ENCODE measurements around the gene CDC42EP4. TPM values are rescaled to one million over a fixed set of nuclear protein-coding genes. Genes with fewer than 3 reads are reported as not detected.
A peak's percentile ranks its signal among the peaks of the same experiment; 100 is the strongest.

The CDC42EP4 gene
- polyA plus RNA-seq (2014; cell fraction: cytosol; rRNA removed): 54.4 and 60.4 TPM in 2 replicates
- polyA plus RNA-seq (2014; cell fraction: nucleus; rRNA removed): 19.4 and 26.2 TPM in 2 replicates

GRCh38 chr17:73311781-73312641, at the start of gene CDC42EP4:
Gene CDC42EP4 (minus strand): TSS chr17:73312001. CDS start chr17:73286500, 25,501 bp downstream.
- peak; percentile 93 for DNase-seq (ENCODE audit: low spot score)

GRCh38 chr17:73360961-73361761, 49.4 kb upstream of the CDC42EP4 start:
- peak; percentile 74 for DNase-seq (ENCODE audit: low spot score)

GRCh38 chr17:73359987-73360410, 48.2 kb upstream of the CDC42EP4 start:
- no peak for DNase-seq (ENCODE audit: low spot score)

GRCh38 chr17:73359352-73359751, 47.6 kb upstream of the CDC42EP4 start:
- DNase-seq (ENCODE audit: low spot score): no peak

GRCh38 chr17:73358668-73359067, 46.9 kb upstream of the CDC42EP4 start:
- DNase-seq (ENCODE audit: low spot score): no peak

GRCh38 chr17:73357981-73358380, 46.2 kb upstream of the CDC42EP4 start:
- DNase-seq (ENCODE audit: low spot score): no peak

GRCh38 chr17:73357318-73357717, 45.5 kb upstream of the CDC42EP4 start:
- DNase-seq (ENCODE audit: low spot score): peak; percentile 95

GRCh38 chr17:73356561-73357170, 44.9 kb upstream of the CDC42EP4 start:
- DNase-seq (ENCODE audit: low spot score): no peak

GRCh38 chr17:73354423-73355284, 42.9 kb upstream of the CDC42EP4 start:
- no peak for DNase-seq (ENCODE audit: low spot score)

GRCh38 chr17:73352261-73352660, 40.5 kb upstream of the CDC42EP4 start:
- DNase-seq (ENCODE audit: low spot score): no peak

- no peak for DNase-seq (ENCODE audit: low spot score)
Measured at GRCh38 chr17:73351764-73352163, 40.0 kb upstream of the CDC42EP4 start.

- DNase-seq (ENCODE audit: low spot score): no peak
Measured at GRCh38 chr17:73350864-73351263, 39.1 kb upstream of the CDC42EP4 start.

GRCh38 chr17:73349647-73350046, 37.8 kb upstream of the CDC42EP4 start:
- no peak for DNase-seq (ENCODE audit: low spot score)

- DNase-seq (ENCODE audit: low spot score): no peak
Measured at GRCh38 chr17:73349138-73349537, 37.3 kb upstream of the CDC42EP4 start.

GRCh38 chr17:73348829-73349095, 37.0 kb upstream of the CDC42EP4 start:
- DNase-seq (ENCODE audit: low spot score): no peak

- no peak for DNase-seq (ENCODE audit: low spot score)
Measured at GRCh38 chr17:73348018-73348828, 36.4 kb upstream of the CDC42EP4 start.

GRCh38 chr17:73347351-73347750, 35.5 kb upstream of the CDC42EP4 start:
- no peak for DNase-seq (ENCODE audit: low spot score)

GRCh38 chr17:73346501-73347162, 34.8 kb upstream of the CDC42EP4 start:
- DNase-seq (ENCODE audit: low spot score): peak; percentile 73

- no peak for DNase-seq (ENCODE audit: low spot score)
Measured at GRCh38 chr17:73343739-73344454, 32.1 kb upstream of the CDC42EP4 start.
